ENCODE results near the gene RABGAP1L.

Gene RABGAP1L

GRCh38 chr1:174957829-174958228 lies 798.5 kb downstream of the RABGAP1L start:
- no peak for TF ChIP-seq POLR2A (IDR thresholded peaks at IDR 0.05; ENCODE audit: low read length)
- no peak for TF ChIP-seq GATA1 (IDR thresholded peaks at IDR 0.05; ENCODE audit: low read depth, low read length)
- peak in 1 of 2 experiments; percentile 9 for DNase-seq

- DNase-seq: peak; percentile 15 to 52
- TF ChIP-seq GATA1 (IDR thresholded peaks at IDR 0.05; ENCODE audit: low read depth, low read length) (no peak), POLR2A (IDR thresholded peaks at IDR 0.05; ENCODE audit: low read length) (no peak)
These were observed 799.1 kb downstream of the RABGAP1L start for GRCh38 chr1:174958396-174958795.

GRCh38 chr1:174960362-174960761 lies 801.0 kb downstream of the RABGAP1L start:
- no peak for DNase-seq
- TF ChIP-seq POLR2A (IDR thresholded peaks at IDR 0.05; ENCODE audit: low read length): no peak
- TF ChIP-seq GATA1 (IDR thresholded peaks at IDR 0.05; ENCODE audit: low read depth, low read length): no peak

- TF ChIP-seq POLR2A (IDR thresholded peaks at IDR 0.05; ENCODE audit: low read length) (no peak), GATA1 (IDR thresholded peaks at IDR 0.05; ENCODE audit: low read depth, low read length) (no peak)
- DNase-seq: peak; percentile 23 to 44
These were observed 804.3 kb downstream of the RABGAP1L start for GRCh38 chr1:174963529-174964125.

GRCh38 chr1:174964261-174964971 lies 805.1 kb downstream of the RABGAP1L start:
- TF ChIP-seq GATA1 (IDR thresholded peaks at IDR 0.05; ENCODE audit: low read depth, low read length) (no peak), POLR2A (IDR thresholded peaks at IDR 0.05; ENCODE audit: low read length) (peak; percentile 38)
- DNase-seq: peak; percentile 68 to 79

- DNase-seq: peak; percentile 52
- TF ChIP-seq POLR2A (IDR thresholded peaks at IDR 0.05; ENCODE audit: low read length) (no peak), GATA1 (IDR thresholded peaks at IDR 0.05; ENCODE audit: low read depth, low read length) (no peak)
These were observed 805.6 kb downstream of the RABGAP1L start for GRCh38 chr1:174964972-174965361.

GRCh38 chr1:174965362-174966007 lies 806.2 kb downstream of the RABGAP1L start:
- DNase-seq: peak; percentile 55 to 66

GRCh38 chr1:174966008-174966572 lies 806.8 kb downstream of the RABGAP1L start:
- TF ChIP-seq POLR2A (IDR thresholded peaks at IDR 0.05; ENCODE audit: low read length): no peak
- TF ChIP-seq GATA1 (IDR thresholded peaks at IDR 0.05; ENCODE audit: low read depth, low read length): no peak
- DNase-seq: peak in 1 of 2 experiments; percentile 49

More at GRCh38 chr1:174965362-174966007, 806.2 kb downstream of the RABGAP1L start:
- peak; percentile 37 for TF ChIP-seq POLR2A (IDR thresholded peaks at IDR 0.05; ENCODE audit: low read length)
- no peak for TF ChIP-seq GATA1 (IDR thresholded peaks at IDR 0.05; ENCODE audit: low read depth, low read length)

- TF ChIP-seq POLR2A (IDR thresholded peaks at IDR 0.05; ENCODE audit: low read length) (no peak), GATA1 (IDR thresholded peaks at IDR 0.05; ENCODE audit: low read depth, low read length) (no peak)
- no peak for DNase-seq
These were observed 808.8 kb downstream of the RABGAP1L start for GRCh38 chr1:174967845-174968705.

- TF ChIP-seq POLR2A (IDR thresholded peaks at IDR 0.05; ENCODE audit: low read length) (no peak), GATA1 (IDR thresholded peaks at IDR 0.05; ENCODE audit: low read depth, low read length) (no peak)
- DNase-seq: no peak
These were observed 809.5 kb downstream of the RABGAP1L start for GRCh38 chr1:174968750-174969244.

- no peak for DNase-seq
- TF ChIP-seq POLR2A (IDR thresholded peaks at IDR 0.05; ENCODE audit: low read length): no peak
- TF ChIP-seq GATA1 (IDR thresholded peaks at IDR 0.05; ENCODE audit: low read depth, low read length): no peak
These were observed 810.7 kb downstream of the RABGAP1L start for GRCh38 chr1:174969977-174970376.

- TF ChIP-seq GATA1 (IDR thresholded peaks at IDR 0.05; ENCODE audit: low read depth, low read length) (no peak), POLR2A (IDR thresholded peaks at IDR 0.05; ENCODE audit: low read length) (no peak)
These were observed 812.1 kb downstream of the RABGAP1L start for GRCh38 chr1:174971466-174971865.

GRCh38 chr1:174971902-174972301 lies 812.6 kb downstream of the RABGAP1L start:
- no peak for DNase-seq

More at GRCh38 chr1:174971466-174971865, 812.1 kb downstream of the RABGAP1L start:
- no peak for DNase-seq

More at GRCh38 chr1:174971902-174972301, 812.6 kb downstream of the RABGAP1L start:
- TF ChIP-seq GATA1 (IDR thresholded peaks at IDR 0.05; ENCODE audit: low read depth, low read length) (no peak), POLR2A (IDR thresholded peaks at IDR 0.05; ENCODE audit: low read length) (no peak)

Measured in erythroblast (primary cell).